ENCODE measurements around the gene RAD51C. TPM values are rescaled to one million over a fixed set of nuclear protein-coding genes. Genes with fewer than 3 reads are reported as not detected.
"Not testable (repeated sequence)": the region's sequence is repeated elsewhere in the genome, so short reads cannot be mapped to it uniquely, and the experiment has no call there.

Gene RAD51C
- total RNA-seq, 1 experiment from 2014 or later: 63.4 TPM

GRCh38 chr17:58669853-58670252 is 22.5 kb upstream of the RAD51C start:
- no peaks in the 10 kb centered on the region for H3K9me3 ChIP-seq (ENCODE audit: insufficient read depth, low read depth)
- H3K27me3 ChIP-seq (ENCODE audit: insufficient read depth, low read depth): no peaks in the 10 kb centered on the region
- BruUV-seq (replicated peaks): no TSS peak
- peaks cover 34% of the 10 kb centered on the region for H3F3A ChIP-seq (ENCODE audit: insufficient read depth, low read depth)
- no peaks in the 10 kb centered on the region for H3K79me2 ChIP-seq (ENCODE audit: low read depth)
- TF ChIP-seq CTCF (conservative IDR thresholded peaks at IDR 0.05) (no peak), EZH2 (IDR thresholded peaks at IDR 0.05; ENCODE audit: low read depth) (no peak)
- DNase-seq: no peak
- POLR2A ChIA-PET (ENCODE audit: unreplicated experiment): interaction anchor here (0.6 to 0.7 kb wide), 2 partner anchors 22 to 38 kb away, joined by 3 read pairs; partner anchors contain the start of gene RAD51C
- no peak overlapping the region for H2AFZ ChIP-seq
- H3K27ac ChIP-seq: peak overlapping the region; percentile 75
- H4K20me1 ChIP-seq (ENCODE audit: insufficient read depth): no peaks in the 10 kb centered on the region
- peak overlapping the region; percentile 74; the same call in 1 of the 2 replicates for H3K4me2 ChIP-seq
- intact Hi-C loops (cut with micrococcal nuclease; ENCODE audit: unreplicated experiment): no loop called here
- H3K4me1 ChIP-seq (replicated peaks; ENCODE audit: insufficient read depth): peaks cover 44% of the 10 kb centered on the region
- H3K4me3 ChIP-seq: no peak overlapping the region
- no peaks in the 10 kb centered on the region for H3K36me3 ChIP-seq (ENCODE audit: low read depth)
- no peaks in the 10 kb centered on the region for H3K9me2 ChIP-seq (ENCODE audit: insufficient read depth)
- CTCF ChIA-PET: interaction anchor here (0.7 kb wide), 1 partner anchor 19 kb away, joined by 3 read pairs; no protein-coding TSS in a partner anchor

- BruUV-seq (replicated peaks): no TSS peak
These were observed 20.4 kb upstream of the RAD51C start for GRCh38 chr17:58671969-58672368.

GRCh38 chr17:58677194-58677880 is 15.1 kb upstream of the RAD51C start:
- 0 out of 2 replicates have a peak overlapping the region, but pooled peaks have one; percentile 1 for H2AFZ ChIP-seq
- peaks cover 22% of the 10 kb centered on the region for H3K4me1 ChIP-seq (replicated peaks; ENCODE audit: insufficient read depth)
- ChIA-PET POLR2A (ENCODE audit: unreplicated experiment) (interaction anchor here (0.6 to 1.2 kb wide), 3 partner anchors 9 to 158 kb away, joined by 3 to 6 read pairs (median 3); no protein-coding TSS in a partner anchor), CTCF (interaction anchor here (0.6 kb wide), 1 partner anchor 120 kb away, joined by 3 read pairs; no protein-coding TSS in a partner anchor)
- no peaks in the 10 kb centered on the region for H3K36me3 ChIP-seq (ENCODE audit: low read depth)
- peak overlapping the region; percentile 17; the same call in 1 of the 2 replicates for H3K4me2 ChIP-seq
- peak in 1 of 2 experiments; percentile 56 for DNase-seq
- H3K4me3 ChIP-seq: no peak overlapping the region
- no peak overlapping the region for H3K27ac ChIP-seq
- TF ChIP-seq EZH2 (IDR thresholded peaks at IDR 0.05; ENCODE audit: low read depth): no peak
- TF ChIP-seq CTCF (conservative IDR thresholded peaks at IDR 0.05): no peak
- no peaks in the 10 kb centered on the region for H3K79me2 ChIP-seq (ENCODE audit: low read depth)
- no peaks in the 10 kb centered on the region for H3K9me3 ChIP-seq (ENCODE audit: insufficient read depth, low read depth)
- H3K9me2 ChIP-seq (ENCODE audit: insufficient read depth): no peaks in the 10 kb centered on the region
- H3F3A ChIP-seq (ENCODE audit: insufficient read depth, low read depth): peaks cover 20% of the 10 kb centered on the region
- intact Hi-C loops (cut with micrococcal nuclease; ENCODE audit: unreplicated experiment): no loop called here
- no peaks in the 10 kb centered on the region for H4K20me1 ChIP-seq (ENCODE audit: insufficient read depth)
- no TSS peak for BruUV-seq (replicated peaks)
- no peaks in the 10 kb centered on the region for H3K27me3 ChIP-seq (ENCODE audit: insufficient read depth, low read depth)

More at GRCh38 chr17:58671969-58672368, 20.4 kb upstream of the RAD51C start:
- Histone ChIP-seq H3F3A (ENCODE audit: insufficient read depth, low read depth) (peaks cover 27% of the 10 kb centered on the region), H3K27me3 (ENCODE audit: insufficient read depth, low read depth) (no peaks in the 10 kb centered on the region), H3K9me2 (ENCODE audit: insufficient read depth) (no peaks in the 10 kb centered on the region), H3K4me2 (no peak overlapping the region), H3K27ac (no peak overlapping the region), H3K79me2 (ENCODE audit: low read depth) (no peaks in the 10 kb centered on the region), H3K9me3 (ENCODE audit: insufficient read depth, low read depth) (no peaks in the 10 kb centered on the region), H3K4me1 (replicated peaks; ENCODE audit: insufficient read depth) (peaks cover 39% of the 10 kb centered on the region), H3K4me3 (no peak overlapping the region), H4K20me1 (ENCODE audit: insufficient read depth) (no peaks in the 10 kb centered on the region), H3K36me3 (ENCODE audit: low read depth) (no peaks in the 10 kb centered on the region), H2AFZ (no peak overlapping the region)
- intact Hi-C loops (cut with micrococcal nuclease; ENCODE audit: unreplicated experiment): no loop called here
- ChIA-PET CTCF (interaction anchor here (0.6 kb wide), 1 partner anchor 27 kb away, joined by 6 read pairs; no protein-coding TSS in a partner anchor), POLR2A (ENCODE audit: unreplicated experiment) (no interaction called here)
- TF ChIP-seq EZH2 (IDR thresholded peaks at IDR 0.05; ENCODE audit: low read depth) (no peak), CTCF (conservative IDR thresholded peaks at IDR 0.05) (no peak)
- no peak for DNase-seq

DNA sequence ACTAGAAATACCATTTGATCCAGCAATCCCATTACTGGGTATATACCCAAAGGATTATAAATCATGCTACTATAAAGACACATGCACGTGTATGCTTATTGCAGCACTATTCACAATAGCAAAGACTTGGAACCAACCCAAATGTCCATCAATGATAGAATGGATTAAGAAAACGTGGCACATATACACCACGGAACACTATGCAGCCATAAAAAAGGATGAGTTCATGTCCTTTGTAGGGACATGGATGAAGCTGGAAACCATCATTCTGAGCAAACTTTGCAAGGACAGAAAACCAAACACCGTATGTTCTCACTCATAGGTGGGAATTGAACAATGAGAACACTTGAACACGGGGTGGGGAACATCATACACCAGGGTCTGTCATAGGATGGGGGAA is 14.1 kb upstream of the RAD51C start:
- DNase-seq; H3K36me3 ChIP-seq (ENCODE audit: low read depth); H4K20me1 ChIP-seq (ENCODE audit: insufficient read depth); H3K79me2 ChIP-seq (ENCODE audit: low read depth); POLR2A ChIA-PET (ENCODE audit: unreplicated experiment); BruUV-seq (replicated peaks); CTCF ChIA-PET; H3K4me2 ChIP-seq; H3K4me3 ChIP-seq; H3K27me3 ChIP-seq (ENCODE audit: insufficient read depth, low read depth); H2AFZ ChIP-seq; H3K9me3 ChIP-seq (ENCODE audit: insufficient read depth, low read depth); H3K9me2 ChIP-seq (ENCODE audit: insufficient read depth); H3K27ac ChIP-seq: not testable (repeated sequence)
- peaks cover 25% of the 10 kb centered on the region for H3F3A ChIP-seq (ENCODE audit: insufficient read depth, low read depth)
- H3K4me1 ChIP-seq (replicated peaks; ENCODE audit: insufficient read depth): peaks cover 22% of the 10 kb centered on the region
- intact Hi-C loops (cut with micrococcal nuclease; ENCODE audit: unreplicated experiment): loop anchor here (2.0 kb wide), 1 partner anchor 25 kb away; no protein-coding TSS in a partner anchor

Measured in PC-9 (cell line).